ENCODE measurements around the gene B3GNT5.

B3GNT5 gene

GRCh38 chr3:183253528-183254486 is 754 bp downstream of the B3GNT5 start:
- Mint-ChIP-seq H3K4me1 (peaks cover 21% of the 10 kb centered on the region), H3K27ac (peak overlapping the region; percentile 57), H3K27me3 (peaks cover 20% of the 10 kb centered on the region)

GRCh38 chr3:183254487-183255347 is 1.7 kb downstream of the B3GNT5 start:
- Mint-ChIP-seq H3K36me3 (peaks cover 16% of the 10 kb centered on the region), H3K27me3 (peaks cover 18% of the 10 kb centered on the region), H3K27ac (peak overlapping the region; percentile 90), H3K4me3 (peak overlapping the region; percentile 90), H3K9me3 (no peaks in the 10 kb centered on the region), H3K4me1 (peaks cover 21% of the 10 kb centered on the region)

More at GRCh38 chr3:183253528-183254486, 754 bp downstream of the B3GNT5 start:
- peak overlapping the region; percentile 85 for H3K4me3 Mint-ChIP-seq
- H3K9me3 Mint-ChIP-seq: no peaks in the 10 kb centered on the region
- peaks cover 16% of the 10 kb centered on the region for H3K36me3 Mint-ChIP-seq

- H3K27ac Mint-ChIP-seq: peak overlapping the region; percentile 90
- peaks cover 21% of the 10 kb centered on the region for H3K4me1 Mint-ChIP-seq
- H3K36me3 Mint-ChIP-seq: peaks cover 16% of the 10 kb centered on the region
- H3K27me3 Mint-ChIP-seq: peaks cover 18% of the 10 kb centered on the region
- peak overlapping the region; percentile 90 for H3K4me3 Mint-ChIP-seq
- H3K9me3 Mint-ChIP-seq: no peaks in the 10 kb centered on the region
Observed at GRCh38 chr3:183255348-183255730, 2.3 kb downstream of the B3GNT5 start.

- Mint-ChIP-seq H3K36me3 (peaks cover 18% of the 10 kb centered on the region), H3K4me3 (no peak overlapping the region), H3K27ac (no peak overlapping the region), H3K27me3 (peaks cover 14% of the 10 kb centered on the region), H3K9me3 (no peaks in the 10 kb centered on the region), H3K4me1 (peaks cover 14% of the 10 kb centered on the region)
Observed at GRCh38 chr3:183259087-183259486, 6.0 kb downstream of the B3GNT5 start.

- Mint-ChIP-seq H3K36me3 (peaks cover 18% of the 10 kb centered on the region), H3K4me3 (no peak overlapping the region), H3K9me3 (no peaks in the 10 kb centered on the region), H3K27ac (no peak overlapping the region), H3K27me3 (peaks cover 14% of the 10 kb centered on the region), H3K4me1 (peaks cover 14% of the 10 kb centered on the region)
Observed at GRCh38 chr3:183259621-183260020, 6.6 kb downstream of the B3GNT5 start.

- Mint-ChIP-seq H3K27me3 (peaks cover 11% of the 10 kb centered on the region), H3K27ac (no peak overlapping the region), H3K4me1 (peaks cover 10% of the 10 kb centered on the region), H3K36me3 (peaks cover 14% of the 10 kb centered on the region), H3K9me3 (no peaks in the 10 kb centered on the region), H3K4me3 (no peak overlapping the region)
Observed at GRCh38 chr3:183260167-183260904, 7.3 kb downstream of the B3GNT5 start.

- Mint-ChIP-seq H3K27ac (no peak overlapping the region), H3K9me3 (no peaks in the 10 kb centered on the region), H3K4me3 (no peak overlapping the region), H3K4me1 (peaks cover 5% of the 10 kb centered on the region), H3K36me3 (peaks cover 12% of the 10 kb centered on the region), H3K27me3 (peaks cover 8% of the 10 kb centered on the region)
Observed at GRCh38 chr3:183261151-183261724, 8.2 kb downstream of the B3GNT5 start.

- H3K27me3 Mint-ChIP-seq: peaks cover 2% of the 10 kb centered on the region
- peaks cover 9% of the 10 kb centered on the region for H3K36me3 Mint-ChIP-seq
- no peak overlapping the region for H3K27ac Mint-ChIP-seq
- H3K4me1 Mint-ChIP-seq: peaks cover 1% of the 10 kb centered on the region
- no peak overlapping the region for H3K4me3 Mint-ChIP-seq
- no peaks in the 10 kb centered on the region for H3K9me3 Mint-ChIP-seq
Observed at GRCh38 chr3:183262875-183263378, 9.9 kb downstream of the B3GNT5 start.

- Mint-ChIP-seq H3K27ac (no peak overlapping the region), H3K9me3 (no peaks in the 10 kb centered on the region), H3K27me3 (no peaks in the 10 kb centered on the region), H3K4me3 (no peak overlapping the region), H3K36me3 (peaks cover 8% of the 10 kb centered on the region), H3K4me1 (peaks cover 12% of the 10 kb centered on the region)
Observed at GRCh38 chr3:183264268-183264667, 11.2 kb downstream of the B3GNT5 start.

GRCh38 chr3:183265157-183265642 is 12.1 kb downstream of the B3GNT5 start:
- no peaks in the 10 kb centered on the region for H3K27me3 Mint-ChIP-seq
- H3K4me1 Mint-ChIP-seq: peaks cover 15% of the 10 kb centered on the region
- no peak overlapping the region for H3K4me3 Mint-ChIP-seq
- H3K27ac Mint-ChIP-seq: no peak overlapping the region
- peaks cover 11% of the 10 kb centered on the region for H3K36me3 Mint-ChIP-seq
- no peaks in the 10 kb centered on the region for H3K9me3 Mint-ChIP-seq

- no peaks in the 10 kb centered on the region for H3K27me3 Mint-ChIP-seq
- H3K9me3 Mint-ChIP-seq: no peaks in the 10 kb centered on the region
- H3K4me1 Mint-ChIP-seq: peaks cover 15% of the 10 kb centered on the region
- peaks cover 12% of the 10 kb centered on the region for H3K36me3 Mint-ChIP-seq
- H3K4me3 Mint-ChIP-seq: peak overlapping the region; percentile 62
- H3K27ac Mint-ChIP-seq: no peak overlapping the region
Observed at GRCh38 chr3:183265834-183266417, 12.9 kb downstream of the B3GNT5 start.

- Mint-ChIP-seq H3K36me3 (peaks cover 15% of the 10 kb centered on the region), H3K4me1 (peaks cover 18% of the 10 kb centered on the region), H3K9me3 (no peaks in the 10 kb centered on the region), H3K27me3 (no peaks in the 10 kb centered on the region), H3K27ac (no peak overlapping the region), H3K4me3 (peak overlapping the region; percentile 62)
Observed at GRCh38 chr3:183266454-183266853, 13.4 kb downstream of the B3GNT5 start.

- peak overlapping the region; percentile 31 for H3K4me3 Mint-ChIP-seq
- no peak overlapping the region for H3K27ac Mint-ChIP-seq
- H3K4me1 Mint-ChIP-seq: peaks cover 18% of the 10 kb centered on the region
- H3K27me3 Mint-ChIP-seq: no peaks in the 10 kb centered on the region
- H3K9me3 Mint-ChIP-seq: no peaks in the 10 kb centered on the region
- H3K36me3 Mint-ChIP-seq: peaks cover 15% of the 10 kb centered on the region
Observed at GRCh38 chr3:183267140-183267539, 14.1 kb downstream of the B3GNT5 start.

- H3K36me3 Mint-ChIP-seq: peaks cover 14% of the 10 kb centered on the region
- H3K27me3 Mint-ChIP-seq: no peaks in the 10 kb centered on the region
- H3K27ac Mint-ChIP-seq: peak overlapping the region; percentile 20
- no peaks in the 10 kb centered on the region for H3K9me3 Mint-ChIP-seq
- no peak overlapping the region for H3K4me3 Mint-ChIP-seq
- H3K4me1 Mint-ChIP-seq: peaks cover 18% of the 10 kb centered on the region
Observed at GRCh38 chr3:183268366-183268765, 15.3 kb downstream of the B3GNT5 start.

All from activated naive CD4-positive, alpha-beta T cell treated with anti-CD3 and anti-CD28 coated beads, Interleukin-2, amount 50 U/mL, for 24 hours (primary cell).